ENCODE data around the gene PAQR6.
A peak's percentile ranks its signal among the peaks of the same experiment; 100 is the strongest.

PAQR6 gene

DNA sequence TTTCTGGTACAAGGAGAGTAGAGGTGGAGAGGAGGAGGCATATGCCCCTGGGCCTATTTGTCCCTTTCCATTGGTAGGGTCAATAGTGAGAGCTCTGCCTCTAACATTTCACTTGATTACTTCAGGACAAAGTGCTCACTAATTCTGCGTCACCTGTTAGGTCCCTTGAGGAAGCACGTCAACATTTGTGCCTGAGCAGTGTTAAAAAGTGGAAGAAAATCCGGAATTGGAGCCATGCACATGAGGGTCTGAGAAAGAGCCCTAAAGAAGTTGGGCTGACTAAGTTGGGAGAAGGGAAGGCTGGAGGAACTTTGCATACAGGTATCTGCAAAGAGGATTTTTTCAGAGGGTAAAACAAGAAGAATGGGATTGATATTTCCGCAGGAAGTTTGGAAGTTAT lies 52.0 kb downstream of the PAQR6 start:
- DNase-seq (ENCODE audit: low read depth), result no peak

DNA sequence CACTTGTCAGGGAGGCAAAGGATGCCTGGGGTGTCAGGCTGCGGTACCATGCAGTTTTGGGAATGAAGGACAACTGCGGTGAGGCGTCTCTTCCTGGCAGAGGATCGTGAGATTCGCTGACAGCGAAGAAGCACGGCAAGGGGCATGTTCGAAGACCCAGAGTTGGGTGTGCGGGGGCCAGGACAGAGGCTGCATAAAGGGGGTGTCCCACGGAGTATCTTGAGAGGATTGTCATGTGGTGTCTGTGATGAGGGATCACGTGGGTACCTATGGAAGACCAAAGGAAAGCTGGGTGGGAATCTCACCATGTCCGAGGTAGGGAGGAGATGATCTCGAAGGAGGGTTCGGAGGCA lies 53.6 kb downstream of the PAQR6 start:
- DNase-seq (ENCODE audit: low read depth), result no peak

- DNase-seq (ENCODE audit: low read depth), result peak; percentile 92
Observed at GRCh38 chr1:156193488-156194299, 54.2 kb downstream of the PAQR6 start, which contains the start of gene SLC25A44. Gene SLC25A44 (plus strand): TSS chr1:156194104. CDS start chr1:156199848, 5,744 bp downstream.

Measured in stimulated activated CD8-positive, alpha-beta memory T cell treated with anti-CD3 and anti-CD28 coated beads, Interleukin-12 subunit alpha, Interleukin-12 subunit beta, amount 100 ng/mL, for 1 hour (primary cell).